ENCODE measurements around the gene RPL6. TPM values are rescaled to one million over a fixed set of nuclear protein-coding genes. Genes with fewer than 3 reads are reported as not detected.

RPL6 gene
- polyA plus RNA-seq, 1 of the 3 experiments (the other 2 are of a cell fraction), result 2,073 TPM

- ChIA-PET POLR2A (no interaction called here), CTCF (interaction anchor here (0.5 to 1.0 kb wide), 2 partner anchors 20 to 1936 kb away, joined by 3 to 4 read pairs; no protein-coding TSS in a partner anchor)
- Histone ChIP-seq H3K9me3 (no peaks in the 10 kb centered on the region), H3K36me3 (replicated peaks in 1 of 2; ENCODE audit: control insufficient read depth in 1 of 2, insufficient read depth in 2 of 2, low read length in 1 of 2) (no peaks in the 10 kb centered on the region), H2AFZ (ENCODE audit: low read depth) (no peak overlapping the region), H3K4me3 (ENCODE audit: low read depth in 2 of 2, low read length in 1 of 2) (no peak overlapping the region), H3F3A (replicated peaks; ENCODE audit: insufficient read depth) (peaks cover 6% of the 10 kb centered on the region), H3K4me1 (ENCODE audit: control insufficient read depth in 1 of 2, insufficient read depth in 2 of 2, low read depth in 1 of 2, low read length in 1 of 2) (no peaks in the 10 kb centered on the region), H3K79me2 (ENCODE audit: insufficient read depth) (peaks cover 92% of the 10 kb centered on the region), H3K4me2 (no peak overlapping the region), H4K20me1 (ENCODE audit: insufficient read depth) (peaks cover 38% of the 10 kb centered on the region), H3K9ac (no peak overlapping the region), H3K27ac (ENCODE audit: low read depth in 2 of 2, low read length in 1 of 2) (no peak overlapping the region), H3K27me3 (ENCODE audit: insufficient read depth) (no peaks in the 10 kb centered on the region), H3K9me2 (no peaks in the 10 kb centered on the region)
- no peak for TF ChIP-seq RAD21 (IDR thresholded peaks at IDR 0.05; ENCODE audit: low read length)
- TF ChIP-seq RCOR1 (IDR thresholded peaks at IDR 0.05; ENCODE audit: low read length), result no peak
- TF ChIP-seq NFIC (IDR thresholded peaks at IDR 0.05; ENCODE audit: borderline replicate concordance), result no peak
- no peak for TF ChIP-seq ELF1 (IDR thresholded peaks at IDR 0.05)
- no peak for TF ChIP-seq JUND (IDR thresholded peaks at IDR 0.05)
- TF ChIP-seq RXRA (IDR thresholded peaks at IDR 0.05; ENCODE audit: borderline replicate concordance, low read depth), result no peak
- TF ChIP-seq FOSL2 (IDR thresholded peaks at IDR 0.05; ENCODE audit: borderline replicate concordance, low read depth), result no peak
- TF ChIP-seq USF1 (IDR thresholded peaks at IDR 0.05; ENCODE audit: borderline replicate concordance, low read depth), result no peak
- TF ChIP-seq IRF3 (IDR thresholded peaks at IDR 0.05; ENCODE audit: low read depth, low read length), result no peak
- TF ChIP-seq MEF2A (IDR thresholded peaks at IDR 0.05; ENCODE audit: borderline replicate concordance, low read depth), result no peak
- TF ChIP-seq TAF1 (IDR thresholded peaks at IDR 0.05; ENCODE audit: borderline replicate concordance, low read depth, low read length), result no peak
- no peak for TF ChIP-seq USF2 (IDR thresholded peaks at IDR 0.05; ENCODE audit: borderline replicate concordance, low read depth, low read length)
- no peak for TF ChIP-seq MXI1 (IDR thresholded peaks at IDR 0.05; ENCODE audit: low read depth, low read length)
- no peak for TF ChIP-seq POLR2AphosphoS5 (IDR thresholded peaks at IDR 0.05; ENCODE audit: low read depth, low read length)
- TF ChIP-seq TCF12 (IDR thresholded peaks at IDR 0.05), result no peak
- no peak for TF ChIP-seq SIN3A (IDR thresholded peaks at IDR 0.05; ENCODE audit: borderline replicate concordance, low read depth, low read length)
- TF ChIP-seq TEAD4 (IDR thresholded peaks at IDR 0.05; ENCODE audit: borderline replicate concordance, insufficient read depth), result no peak
- no peak for TF ChIP-seq YY1 (IDR thresholded peaks at IDR 0.05; ENCODE audit: low read depth)
- no peak for DNase-seq
- 89% methylated on average over 3 of the region's 3 CpGs for WGBS (ENCODE audit: low lambda C conversion rate)
Observed at GRCh38 chr12:112367965-112368364, 41.4 kb downstream of the RPL6 start.

GRCh38 chr12:112362310-112362709 is 47.1 kb downstream of the RPL6 start:
- H4K20me1 ChIP-seq (ENCODE audit: insufficient read depth), result peaks cover 23% of the 10 kb centered on the region; the same call in 1 of the 2 replicates
- CTCF ChIA-PET, result no interaction called here
- TF ChIP-seq SMC3 (IDR thresholded peaks at IDR 0.05; ENCODE audit: low read depth, low read length) (no peak), CTCF (IDR thresholded peaks at IDR 0.05) (no peak), FOXJ3 (CRISPR knock-in tag; IDR thresholded peaks at IDR 0.05) (no peak), RCOR1 (IDR thresholded peaks at IDR 0.05; ENCODE audit: low read length) (no peak), JUND (IDR thresholded peaks at IDR 0.05) (no peak), PBX3 (IDR thresholded peaks at IDR 0.05) (no peak), NFIC (IDR thresholded peaks at IDR 0.05; ENCODE audit: borderline replicate concordance) (no peak)

More at GRCh38 chr12:112362310-112362709, 47.1 kb downstream of the RPL6 start:
- no peaks in the 10 kb centered on the region for H3K9me2 ChIP-seq
- H3K4me3 ChIP-seq (ENCODE audit: low read depth in 2 of 2, low read length in 1 of 2), result no peak overlapping the region
- no peaks in the 10 kb centered on the region for H3K9me3 ChIP-seq
- H3K36me3 ChIP-seq (replicated peaks in 1 of 2; ENCODE audit: control insufficient read depth in 1 of 2, insufficient read depth in 2 of 2, low read length in 1 of 2), result no peaks in the 10 kb centered on the region
- 96% methylated on average over 3 of the region's 3 CpGs for WGBS (ENCODE audit: low lambda C conversion rate)
- POLR2A ChIA-PET, result no interaction called here
- H3K9ac ChIP-seq, result no peak overlapping the region
- H3K27ac ChIP-seq (ENCODE audit: low read depth in 2 of 2, low read length in 1 of 2), result no peak overlapping the region
- H3F3A ChIP-seq (replicated peaks; ENCODE audit: insufficient read depth), result no peaks in the 10 kb centered on the region
- no peak overlapping the region for H2AFZ ChIP-seq (ENCODE audit: low read depth)
- peaks cover 94% of the 10 kb centered on the region for H3K79me2 ChIP-seq (ENCODE audit: insufficient read depth)
- H3K4me1 ChIP-seq (ENCODE audit: control insufficient read depth in 1 of 2, insufficient read depth in 2 of 2, low read depth in 1 of 2, low read length in 1 of 2), result no peaks in the 10 kb centered on the region
- H3K4me2 ChIP-seq, result no peak overlapping the region
- no peak for DNase-seq
- no peaks in the 10 kb centered on the region for H3K27me3 ChIP-seq (ENCODE audit: insufficient read depth)
